H1 (cell line): ENCODE measurements around the gene ASCL2. TPM values are rescaled to one million over a fixed set of nuclear protein-coding genes. Genes with fewer than 3 reads are reported as not detected.

Experiments used
- CTCF ChIA-PET: fragments of 300-600 bp; sonication (Branson Sonifier 250); formaldehyde crosslinking; loops from one replicate; lab custom pipeline; 2021; ENCODE audit not compliant: partially characterized antibody; lab: Charles Lee
- POLR2A ChIA-PET: fragments of 300-600 bp; sonication (Branson Sonifier 250); formaldehyde crosslinking; loops from one replicate; lab custom pipeline; 2021; ENCODE audit warnings: inconsistent platforms; ENCODE audit not compliant: partially characterized antibody; lab: Charles Lee
- DNase-seq, 2 experiments: peaks; one replicate each; pipeline versions ENCODE4 v3.0.0 to v3.0.0-alpha.2; 2010 to 2022; ENCODE audit warnings: low spot score in 2 of 2, low read depth in 1 of 2, mixed read lengths in 1 of 2
- FAIRE-seq: peaks from 2 replicates; lab custom pipeline; 2011; peaks lifted over from hg19 to GRCh38; lab: Jason Lieb, UNC
- H2AFZ ChIP-seq: 2 replicates; pipeline ENCODE4 v1.8.1; 2012; ENCODE audit warnings: low read length, inconsistent platforms
- H2AK5ac ChIP-seq: 2 replicates; pipeline ENCODE4 v1.6.1; 2013; ENCODE audit warnings: low read depth, low read length
- H2BK120ac ChIP-seq: replicated peaks from 2 replicates; pipeline ENCODE3; 2013; ENCODE audit warnings: low read depth, low read length, inconsistent platforms
- H2BK12ac ChIP-seq: 2 replicates; pipeline ENCODE4 v1.6.1; 2013; ENCODE audit warnings: low read depth, low read length
- H2BK15ac ChIP-seq: 2 replicates; pipeline ENCODE4 v1.6.1; 2013; ENCODE audit warnings: low read length
- H2BK20ac ChIP-seq: 2 replicates; pipeline ENCODE4 v1.6.1; 2013; ENCODE audit warnings: low read length
- H2BK5ac ChIP-seq: 2 replicates; pipeline ENCODE4 v1.6.1; 2013; ENCODE audit warnings: low read depth, low read length
- H3K14ac ChIP-seq: 2 replicates; pipeline ENCODE4 v1.6.1; 2013; ENCODE audit warnings: inconsistent platforms; ENCODE audit not compliant: insufficient read length
- H3K18ac ChIP-seq: 2 replicates; pipeline ENCODE4 v1.6.1; 2013; ENCODE audit warnings: low read length; ENCODE audit errors: extremely low read depth
- H3K23ac ChIP-seq: 2 replicates; pipeline ENCODE4 v1.6.1; 2013; ENCODE audit warnings: inconsistent platforms; ENCODE audit not compliant: insufficient read length
- H3K23me2 ChIP-seq: 2 replicates; pipeline ENCODE4 v1.6.1; 2013; ENCODE audit warnings: low read depth, low read length
- H3K27ac ChIP-seq: 2 replicates; pipeline ENCODE4 v1.6.1; 2011; ENCODE audit warnings: low read depth, low read length, inconsistent platforms
- H3K27me3 ChIP-seq, 4 experiments: replicated peaks in 1 of 4; 1 replicate in 1 of 4; 2 replicates in 3 of 4; pipeline versions ENCODE4 v1.6.1 to v1.8.1; 2011 to 2013; ENCODE audit warnings: low read length in 3 of 4, mild to moderate bottlenecking in 3 of 4, inconsistent platforms in 2 of 4, mixed read lengths in 2 of 4, moderate library complexity in 1 of 4; ENCODE audit not compliant: control insufficient read depth in 3 of 4, insufficient read depth in 3 of 4; ENCODE audit errors: extremely low read depth in 1 of 4
- H3K36me3 ChIP-seq, 4 experiments: 2 replicates each; pipeline versions ENCODE4 v1.6.1 to v1.8.1; 2011 to 2013; ENCODE audit warnings: mild to moderate bottlenecking in 4 of 4, low read length in 3 of 4, moderate library complexity in 2 of 4, control low read depth in 1 of 4, inconsistent platforms in 1 of 4; ENCODE audit not compliant: insufficient read depth in 4 of 4, control insufficient read depth in 2 of 4
- H3K4ac ChIP-seq: replicated peaks from 2 replicates; pipeline ENCODE3; 2013; ENCODE audit warnings: low read length, low read depth, mixed read lengths, inconsistent platforms; ENCODE audit not compliant: insufficient read length
- H3K4me1 ChIP-seq, 4 experiments: replicated peaks in 1 of 4; 1 replicate in 1 of 4; 2 replicates in 3 of 4; pipeline versions ENCODE4 v1.6.1 to v1.8.1; 2011 to 2013; ENCODE audit warnings: low read length in 3 of 4, inconsistent platforms in 2 of 4, mixed read lengths in 1 of 4; ENCODE audit not compliant: insufficient read depth in 4 of 4, control insufficient read depth in 3 of 4
- H3K4me2 ChIP-seq, 2 experiments: 2 replicates each; pipeline versions ENCODE4 v1.6.1 to v1.8.1; 2011 to 2013; ENCODE audit warnings: low read depth in 2 of 2, low read length in 2 of 2, control low read depth in 1 of 2, inconsistent platforms in 1 of 2, mild to moderate bottlenecking in 1 of 2; ENCODE audit not compliant: insufficient read depth in 1 of 2
- H3K4me3 ChIP-seq, 4 experiments: fragments of 200-600, 300-600 bp in 1 of 4; sonication (generic), shearing (Covaris generic), sonication (Bioruptor Twin) in 1 of 4; 2 replicates each; pipeline versions ENCODE4 v1.5.1 to v1.8.1; 2011 to 2016; ENCODE audit warnings: low read length in 4 of 4, low read depth in 3 of 4, control low read depth in 2 of 4, inconsistent platforms in 2 of 4, mild to moderate bottlenecking in 2 of 4, mixed read lengths in 1 of 4, moderate library complexity in 1 of 4; ENCODE audit not compliant: insufficient read depth in 2 of 4; ENCODE audit errors: extremely low read depth in 1 of 4
- H3K56ac ChIP-seq: replicated peaks from 2 replicates; pipeline ENCODE3; 2013; ENCODE audit warnings: low read depth, mild to moderate bottlenecking, mixed read lengths, low read length, inconsistent platforms; ENCODE audit not compliant: insufficient read length
- H3K79me1 ChIP-seq: 2 replicates; pipeline ENCODE4 v1.6.1; 2013; ENCODE audit warnings: low read depth, low read length, control low read depth
- H3K79me2 ChIP-seq, 2 experiments: 2 replicates each; pipeline versions ENCODE4 v1.6.1 to v1.8.1; 2012 to 2013; ENCODE audit warnings: low read length in 2 of 2, mild to moderate bottlenecking in 2 of 2, inconsistent platforms in 1 of 2; ENCODE audit not compliant: insufficient read depth in 2 of 2, control insufficient read depth in 1 of 2
- H3K9ac ChIP-seq, 4 experiments: replicated peaks in 1 of 4; 1 replicate in 1 of 4; 2 replicates in 3 of 4; pipeline versions ENCODE4 v1.6.1 to v1.8.1; 2011 to 2013; ENCODE audit warnings: low read depth in 3 of 4, low read length in 3 of 4, control low read depth in 2 of 4, mild to moderate bottlenecking in 2 of 4, moderate library complexity in 2 of 4, inconsistent platforms in 1 of 4; ENCODE audit errors: extremely low read depth in 1 of 4
- H3K9me3 ChIP-seq, 2 experiments: 2 replicates each; pipeline versions ENCODE4 v1.6.1 to v1.8.1; 2012 to 2013; ENCODE audit warnings: mild to moderate bottlenecking in 2 of 2, moderate library complexity in 2 of 2, control low read depth in 1 of 2, inconsistent platforms in 1 of 2, low read depth in 1 of 2, low read length in 1 of 2, mixed read lengths in 1 of 2; ENCODE audit not compliant: insufficient read depth in 2 of 2
- H4K20me1 ChIP-seq, 2 experiments: replicated peaks in 1 of 2; 2 replicates each; pipeline versions ENCODE3 to v1.8.1; 2011 to 2013; ENCODE audit warnings: inconsistent platforms in 2 of 2, low read length in 2 of 2, mild to moderate bottlenecking in 1 of 2; ENCODE audit not compliant: insufficient read depth in 2 of 2, control insufficient read depth in 1 of 2
- H4K5ac ChIP-seq: 2 replicates; pipeline ENCODE4 v1.6.1; 2013; ENCODE audit warnings: low read length, low read depth, mixed read lengths, inconsistent platforms; ENCODE audit not compliant: insufficient read length
- H4K8ac ChIP-seq: 2 replicates; pipeline ENCODE4 v1.8.0; 2013; ENCODE audit warnings: mild to moderate bottlenecking, moderate library complexity, low read length, inconsistent platforms; ENCODE audit not compliant: insufficient read depth; ENCODE audit errors: extremely low read depth
- H4K91ac ChIP-seq: replicated peaks from 2 replicates; pipeline ENCODE3; 2013; ENCODE audit warnings: low read length, mixed read lengths, inconsistent platforms; ENCODE audit not compliant: insufficient read length
- CBX5 ChIP-seq: fragments of 300-800, 300-1000 bp; sonication (generic); IDR thresholded peaks from 2 replicates; pipeline ENCODE4 v1.7.1; 2016; ENCODE audit warnings: antibody characterized with exemption, low read length, low read depth
- CHD1 ChIP-seq: IDR thresholded peaks from 2 replicates; pipeline ENCODE4 v1.6.1; 2012; ENCODE audit warnings: low read depth, low read length, improper control_type of control experiment
- CREB1 ChIP-seq: IDR thresholded peaks from 2 replicates; pipeline ENCODE4 v1.6.1; 2012; ENCODE audit warnings: inconsistent platforms
- CTCF ChIP-seq, 3 experiments: IDR thresholded peaks; 1 replicate in 2 of 3; 2 replicates in 1 of 3; pipeline versions ENCODE4 v1.5.1 to v1.6.1; 2011; ENCODE audit warnings: low read length in 3 of 3, mild to moderate bottlenecking in 3 of 3, inconsistent platforms in 2 of 3, low read depth in 1 of 3, moderate library complexity in 1 of 3; ENCODE audit not compliant: insufficient read depth in 1 of 3; ENCODE audit errors: control extremely low read depth in 1 of 3
- JUN ChIP-seq: IDR thresholded peaks from 2 replicates; pipeline ENCODE4 v1.6.1; 2011; ENCODE audit warnings: low read depth, mild to moderate bottlenecking, improper control_type of control experiment, low read length
- MAFK ChIP-seq: IDR thresholded peaks from 2 replicates; pipeline ENCODE4 v1.6.1; 2012; ENCODE audit warnings: low read depth, mild to moderate bottlenecking, improper control_type of control experiment, low read length
- SAP30 ChIP-seq: fragments of 300-600 bp; sonication (generic); IDR thresholded peaks from 2 replicates; pipeline ENCODE4 v1.7.1; 2012; ENCODE audit warnings: low read length, moderate library complexity, mild to moderate bottlenecking, inconsistent platforms; ENCODE audit not compliant: insufficient read depth, insufficient replicate concordance
- SP1 ChIP-seq: IDR thresholded peaks from 2 replicates; pipeline ENCODE4 v1.6.1; 2011; ENCODE audit warnings: low read depth, low read length
- SP2 ChIP-seq: IDR thresholded peaks from 2 replicates; pipeline ENCODE4 v1.6.1; 2012; ENCODE audit warnings: mild to moderate bottlenecking, low read length, inconsistent platforms
- TEAD4 ChIP-seq: IDR thresholded peaks from 2 replicates; pipeline ENCODE4 v1.6.1; 2012; ENCODE audit warnings: low read depth, low read length, inconsistent platforms, mixed read lengths
- USF2 ChIP-seq: IDR thresholded peaks from 2 replicates; pipeline ENCODE4 v1.6.1; 2011; ENCODE audit warnings: low read length, improper control_type of control experiment
- WGBS, 2 experiments: shearing (Covaris generic) in 1 of 2; methylation state at CpG; one replicate each; pipeline versions ENCODE4 v1.1.6 to v1.1.7; 2013 to 2015; ENCODE audit warnings: low lambda C conversion rate in 2 of 2, mixed read lengths in 2 of 2, inconsistent platforms in 1 of 2, low coverage in 1 of 2, missing lambda C conversion rate in 1 of 2; ENCODE audit not compliant: insufficient replicate concordance in 2 of 2, insufficient coverage in 1 of 2, insufficient read length in 1 of 2; ENCODE audit errors: extremely low coverage in 1 of 2, missing lambda C conversion rate in 1 of 2; 5-methylcytosine and 5-hydroxymethylcytosine counted together
- polyA plus RNA-seq, 7 experiments: library from polyadenylated mRNA; depleted of rRNA in 3 of 7; stranded (reverse) in 5 of 7; unstranded in 2 of 7; fragments of >200 nt in 5 of 7; fragments of 200-250 nt in 2 of 7; gene quantifications; 1 replicate in 5 of 7; 2 replicates in 1 of 7; 4 replicates in 1 of 7; pipeline versions ENCODE4 v1.2.1 to v1.2.3, GENCODE V29; 2011 to 2013; ENCODE audit warnings: missing spikeins in 2 of 7, mixed read lengths in 2 of 7
- total RNA-seq: library from RNA; stranded (reverse); fragmentation: NEBNext Ultra II Directional; extraction: Animal tissue kit (Norgen Biotek cat#: 25700); gene quantifications from 2 replicates; pipeline ENCODE4 v1.2.1, GENCODE V29; 2021

Gene ASCL2
- total and polyA plus RNA-seq, 2 of the 8 experiments (the other 6 are each of a cell fraction or from before 2014, with no cell fraction given): 0.51 to 0.56 TPM

- no peak for FAIRE-seq
- Histone ChIP-seq H3K18ac (no peak overlapping the region), H3K36me3 (no peaks in the 10 kb centered on the region), H4K20me1 (peaks cover 0 to 4% of the 10 kb centered on the region in 2 experiments), H2AFZ (no peak overlapping the region), H3K4me3 (no peak overlapping the region), H3K79me1 (no peaks in the 10 kb centered on the region), H4K5ac (no peak overlapping the region), H3K56ac (no peak overlapping the region), H3K79me2 (no peaks in the 10 kb centered on the region), H3K27me3 (no peaks in the 10 kb centered on the region), H3K27ac (no peak overlapping the region), H3K23me2 (no peaks in the 10 kb centered on the region), H2BK20ac (no peak overlapping the region), H2BK5ac (no peak overlapping the region), H3K23ac (no peak overlapping the region), H2AK5ac (no peak overlapping the region), H2BK15ac (no peak overlapping the region), H3K4me2 (no peak overlapping the region), H3K4ac (no peak overlapping the region), H3K14ac (no peak overlapping the region), H3K4me1 (peaks cover 0 to 3% (median 0%) of the 10 kb centered on the region in 4 experiments; a peak in 1 of 7 replicates), H2BK12ac (no peak overlapping the region), H3K9ac (no peak overlapping the region), H4K91ac (no peak overlapping the region), H2BK120ac (no peak overlapping the region), H4K8ac (no peak overlapping the region), H3K9me3 (no peaks in the 10 kb centered on the region)
- DNase-seq: no peak
- ChIA-PET POLR2A (interaction anchor here (3.0 kb wide), 1 partner anchor 69 kb away, joined by 13 read pairs; no protein-coding TSS in a partner anchor), CTCF (interaction anchor here (0.8 to 4.1 kb wide), 7 partner anchors 9 to 165 kb away, joined by 3 to 39 read pairs (median 4); partner anchors contain the start of genes C11orf21 and TSPAN32)
- 92% methylated on average over 4 of the region's 7 CpGs; no CpG with 5 or more reads in 1 of the 2 experiments for WGBS, 2 experiments
- TF ChIP-seq CBX5 (no peak), TEAD4 (no peak), MAFK (no peak), SP1 (no peak), USF2 (no peak), CHD1 (no peak), SP2 (no peak), CREB1 (no peak), CTCF (IDR thresholded peaks at IDR 0.05; ENCODE audit: control extremely low read depth in 1 of 3, insufficient read depth in 1 of 3, low read depth in 1 of 3, low read length in 3 of 3) (no peak), SAP30 (no peak), JUN (no peak)
These were observed 38.3 kb upstream of the ASCL2 start for GRCh38 chr11:2308713-2309112.
